OCI-LY1 (cell line): Measurements from ENCODE around the gene KDM4B.

Experiments
- H2AFZ ChIP-seq: fragments of 200-600 bp; sonication (generic), shearing (Covaris generic); 2 replicates; pipeline ENCODE4 v1.6.0; 2014; ENCODE audit warnings: antibody characterized with exemption, mild to moderate bottlenecking, low read length
- H3F3A ChIP-seq: fragments of 200-600 bp; sonication (generic), shearing (Covaris generic); 2 replicates; pipeline ENCODE4 v1.6.0; 2014; ENCODE audit warnings: mild to moderate bottlenecking, antibody characterized with exemption, low read length, moderate library complexity; ENCODE audit not compliant: insufficient read depth
- H3K27ac ChIP-seq: fragments of 200-600 bp; sonication (generic); 2 replicates; pipeline ENCODE4 v1.5.1; 2014; ENCODE audit warnings: low read length, mixed run types, mild to moderate bottlenecking, low read depth; ENCODE audit not compliant: poor library complexity, severe bottlenecking
- H3K27me3 ChIP-seq: fragments of 200-600 bp; sonication (generic); 2 replicates; pipeline ENCODE4 v1.6.0; 2014; ENCODE audit warnings: antibody characterized with exemption, mild to moderate bottlenecking, low read length, moderate library complexity; ENCODE audit not compliant: insufficient read depth
- H3K36me3 ChIP-seq: fragments of 200-600 bp; sonication (generic); 2 replicates; pipeline ENCODE4 v1.6.1; 2014; ENCODE audit warnings: mild to moderate bottlenecking, antibody characterized with exemption, low read length, moderate library complexity, mixed read lengths; ENCODE audit not compliant: insufficient read depth
- H3K4me1 ChIP-seq: fragments of 200-600 bp; sonication (generic); 2 replicates; pipeline ENCODE4 v1.5.1; 2014; ENCODE audit warnings: mild to moderate bottlenecking, low read length, moderate library complexity; ENCODE audit not compliant: insufficient read depth, severe bottlenecking
- H3K4me2 ChIP-seq: fragments of 200-600 bp; sonication (generic), shearing (Covaris generic); 2 replicates; pipeline ENCODE4 v1.6.1; 2014; ENCODE audit warnings: low read length
- H3K4me3 ChIP-seq: fragments of 200-600 bp; sonication (generic); 2 replicates; pipeline ENCODE4 v1.5.1; 2014; ENCODE audit warnings: low read length, low read depth, mild to moderate bottlenecking, mixed read lengths; ENCODE audit not compliant: poor library complexity, severe bottlenecking
- H3K79me2 ChIP-seq: fragments of 200-600 bp; shearing (Covaris generic); 2 replicates; pipeline ENCODE4 v1.6.1; 2016; ENCODE audit warnings: mixed run types, low read length, mixed read lengths; ENCODE audit not compliant: insufficient read depth
- H3K9ac ChIP-seq: fragments of 200-600 bp; sonication (generic), shearing (Covaris generic); 2 replicates; pipeline ENCODE4 v1.6.1; 2014; ENCODE audit warnings: mild to moderate bottlenecking, low read length, mixed read lengths
- H3K9me2 ChIP-seq: fragments of 200-600 bp; sonication (generic), shearing (Covaris generic); 2 replicates; pipeline ENCODE4 v1.6.1; 2014; ENCODE audit warnings: low read depth, mild to moderate bottlenecking, low read length, mixed read lengths
- H3K9me3 ChIP-seq: fragments of 200-600 bp; shearing (Covaris generic); 2 replicates; pipeline ENCODE4 v1.6.1; 2014; ENCODE audit warnings: low read length, mixed read lengths
- H4K20me1 ChIP-seq: fragments of 200-600 bp; sonication (generic), shearing (Covaris generic); 2 replicates; pipeline ENCODE4 v1.6.0; 2016; ENCODE audit warnings: mild to moderate bottlenecking, low read length; ENCODE audit not compliant: insufficient read depth
- EZH2 ChIP-seq: fragments of 200-600 bp; sonication (generic), shearing (Covaris generic); IDR thresholded peaks from 2 replicates; pipeline ENCODE4 v1.8.0; 2017; ENCODE audit warnings: borderline replicate concordance, mixed run types, mild to moderate bottlenecking, antibody characterized with exemption, low read length, moderate library complexity, mixed read lengths
- TF ChIP-seq, protein P1 (sequence below): fragments of 200-600 bp; sonication (generic), shearing (Covaris generic); IDR thresholded peaks from 2 replicates; pipeline ENCODE4 v1.5.1; 2017; ENCODE audit warnings: mild to moderate bottlenecking, antibody characterized with exemption, low read length, moderate library complexity, mixed read lengths

Gene KDM4B

DNA sequence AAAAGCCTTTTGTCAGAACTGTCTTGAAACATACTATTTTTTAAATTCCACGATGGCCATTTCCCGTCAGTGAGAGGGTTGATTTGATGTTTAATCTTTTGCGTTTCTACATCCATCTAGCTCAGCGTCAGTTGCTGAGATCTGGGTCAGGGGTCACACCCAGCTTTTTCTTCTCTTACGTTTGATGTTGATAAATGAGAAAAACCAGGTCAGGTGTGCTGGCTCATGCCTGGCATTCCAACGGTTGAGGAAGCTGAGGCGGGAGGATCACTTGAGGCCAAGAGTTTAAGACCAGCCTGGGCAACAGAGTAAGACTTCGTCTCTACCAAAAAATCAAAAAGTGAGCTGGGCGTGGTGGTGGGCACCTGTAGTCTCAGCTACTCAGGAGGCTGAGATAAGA, 202.8 kb downstream of the KDM4B start:
- H3K9ac ChIP-seq, result no peak overlapping the region
- H3K27ac ChIP-seq, result no peak overlapping the region
- TF ChIP-seq, protein P1, sequence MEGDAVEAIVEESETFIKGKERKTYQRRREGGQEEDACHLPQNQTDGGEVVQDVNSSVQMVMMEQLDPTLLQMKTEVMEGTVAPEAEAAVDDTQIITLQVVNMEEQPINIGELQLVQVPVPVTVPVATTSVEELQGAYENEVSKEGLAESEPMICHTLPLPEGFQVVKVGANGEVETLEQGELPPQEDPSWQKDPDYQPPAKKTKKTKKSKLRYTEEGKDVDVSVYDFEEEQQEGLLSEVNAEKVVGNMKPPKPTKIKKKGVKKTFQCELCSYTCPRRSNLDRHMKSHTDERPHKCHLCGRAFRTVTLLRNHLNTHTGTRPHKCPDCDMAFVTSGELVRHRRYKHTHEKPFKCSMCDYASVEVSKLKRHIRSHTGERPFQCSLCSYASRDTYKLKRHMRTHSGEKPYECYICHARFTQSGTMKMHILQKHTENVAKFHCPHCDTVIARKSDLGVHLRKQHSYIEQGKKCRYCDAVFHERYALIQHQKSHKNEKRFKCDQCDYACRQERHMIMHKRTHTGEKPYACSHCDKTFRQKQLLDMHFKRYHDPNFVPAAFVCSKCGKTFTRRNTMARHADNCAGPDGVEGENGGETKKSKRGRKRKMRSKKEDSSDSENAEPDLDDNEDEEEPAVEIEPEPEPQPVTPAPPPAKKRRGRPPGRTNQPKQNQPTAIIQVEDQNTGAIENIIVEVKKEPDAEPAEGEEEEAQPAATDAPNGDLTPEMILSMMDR, result no peak
- no peak for TF ChIP-seq EZH2
- H3F3A ChIP-seq, result no peaks in the 10 kb centered on the region
- no peaks in the 10 kb centered on the region for H3K9me2 ChIP-seq
- no peak overlapping the region for H3K4me2 ChIP-seq
- H3K4me3 ChIP-seq, result no peak overlapping the region
- no peak overlapping the region for H2AFZ ChIP-seq
- H3K4me1 ChIP-seq, result no peaks in the 10 kb centered on the region
- H3K9me3 ChIP-seq, result no peaks in the 10 kb centered on the region
- no peaks in the 10 kb centered on the region for H4K20me1 ChIP-seq
- H3K79me2 ChIP-seq, result no peaks in the 10 kb centered on the region
- H3K27me3 ChIP-seq, result peaks cover 4% of the 10 kb centered on the region; the same call in 1 of the 2 replicates
- no peaks in the 10 kb centered on the region for H3K36me3 ChIP-seq

DNA sequence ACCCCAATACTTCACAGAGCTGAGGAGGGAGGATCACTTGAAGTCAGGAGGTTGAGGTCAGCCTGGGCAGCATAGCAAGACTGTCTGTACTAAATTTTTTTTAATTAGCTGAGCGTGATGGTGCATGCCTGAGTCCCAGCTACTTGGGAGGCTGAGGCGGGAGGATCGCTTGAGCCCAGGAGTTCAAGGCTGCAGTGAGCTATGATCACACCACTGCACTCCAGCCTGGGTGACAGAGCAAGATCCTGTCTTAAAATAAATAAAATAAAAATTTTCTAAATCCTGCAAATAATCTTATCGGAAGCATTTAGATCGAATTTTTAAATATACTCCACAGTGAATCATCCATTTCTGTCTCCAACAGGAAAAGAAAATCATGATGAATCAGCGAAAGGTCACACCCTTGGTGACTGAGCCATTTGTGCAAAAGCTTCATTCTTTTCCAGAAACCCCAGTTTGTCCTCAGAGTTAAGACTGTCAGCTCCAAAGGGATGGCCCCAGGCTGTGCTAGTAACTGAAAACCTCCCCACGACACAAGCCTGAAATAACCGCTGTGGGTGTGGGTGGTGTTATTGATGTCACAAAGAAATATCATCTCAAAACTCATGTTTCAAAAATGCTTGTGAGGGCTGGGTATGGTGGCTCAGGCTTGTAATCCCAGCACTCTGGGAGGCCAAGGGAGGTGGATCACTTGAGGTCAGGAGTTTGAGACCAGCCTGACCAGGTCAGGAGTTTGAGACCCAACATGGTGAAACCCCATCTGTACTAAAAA, 204.1 kb downstream of the KDM4B start:
- Histone ChIP-seq H3K9ac (no peak overlapping the region), H4K20me1 (no peaks in the 10 kb centered on the region), H3K4me2 (no peak overlapping the region), H3K79me2 (no peaks in the 10 kb centered on the region), H3K4me1 (no peaks in the 10 kb centered on the region), H3K36me3 (no peaks in the 10 kb centered on the region), H2AFZ (no peak overlapping the region), H3K9me2 (no peaks in the 10 kb centered on the region), H3K4me3 (no peak overlapping the region), H3K27me3 (peaks cover 4% of the 10 kb centered on the region; the same call in 1 of the 2 replicates), H3K27ac (no peak overlapping the region), H3F3A (no peaks in the 10 kb centered on the region), H3K9me3 (no peaks in the 10 kb centered on the region)
- no peak for TF ChIP-seq EZH2
- TF ChIP-seq, protein P1, result no peak

DNA sequence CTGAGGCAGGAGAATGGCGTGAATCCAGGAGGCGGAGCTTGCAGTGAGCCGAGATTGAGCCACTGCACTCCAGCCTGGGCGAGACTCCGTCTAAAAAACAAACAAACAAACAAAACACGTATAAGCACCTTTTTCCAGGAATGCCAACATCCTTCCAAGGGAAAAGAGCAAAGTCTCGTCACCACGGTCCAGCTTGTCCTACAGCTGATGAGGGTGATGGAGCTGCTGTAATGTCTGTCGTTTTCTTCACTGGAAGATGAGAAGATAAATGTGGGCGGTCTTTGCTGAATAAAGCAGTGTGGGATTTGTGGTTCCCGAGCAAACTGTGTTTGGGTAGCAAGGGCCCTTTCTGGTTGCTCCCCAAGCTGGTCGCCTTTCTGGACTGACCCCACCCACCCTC, 205.1 kb downstream of the KDM4B start:
- no peak overlapping the region for H3K4me2 ChIP-seq
- H3K27me3 ChIP-seq, result no peaks in the 10 kb centered on the region
- H3F3A ChIP-seq, result no peaks in the 10 kb centered on the region
- no peaks in the 10 kb centered on the region for H3K79me2 ChIP-seq
- H2AFZ ChIP-seq, result no peak overlapping the region
- H3K9me2 ChIP-seq, result no peaks in the 10 kb centered on the region
- no peaks in the 10 kb centered on the region for H3K9me3 ChIP-seq
- no peaks in the 10 kb centered on the region for H3K4me1 ChIP-seq
- no peak overlapping the region for H3K9ac ChIP-seq
- H4K20me1 ChIP-seq, result no peaks in the 10 kb centered on the region
- no peak overlapping the region for H3K4me3 ChIP-seq
- TF ChIP-seq EZH2, result no peak
- TF ChIP-seq, protein P1, result no peak
- no peaks in the 10 kb centered on the region for H3K36me3 ChIP-seq
- no peak overlapping the region for H3K27ac ChIP-seq
